RWPE1 (cell line): ENCODE data around the gene CSNK2A1.

Source experiments
- CTCF ChIA-PET: fragments of 350-600 bp; sonication (Branson Sonifier 250); formaldehyde crosslinking; extraction: SDS; loops from one replicate; lab custom pipeline; 2021; lab: Yijun Ruan, JAX
- POLR2A ChIA-PET: fragments of 400-600 bp; formaldehyde crosslinking; extraction: SDS; loops from one replicate; lab custom pipeline; 2020; ENCODE audit warnings: antibody characterized with exemption; ENCODE audit not compliant: low non-redundant PET; lab: Yijun Ruan, JAX
- DNase-seq: peaks from one replicate; pipeline ENCODE4 v3.0.0; 2012; ENCODE audit warnings: low spot score
- H3K27ac ChIP-seq: fragments of 450-650 bp; 2 replicates; pipeline ENCODE4 v1.5.1; 2017
- TF ChIP-seq, protein P1 (sequence below): fragments of 450-650 bp; conservative IDR thresholded peaks from 2 replicates; pipeline ENCODE4 v1.5.1; 2017; ENCODE audit warnings: low read depth, mild to moderate bottlenecking

The CSNK2A1 gene

DNA sequence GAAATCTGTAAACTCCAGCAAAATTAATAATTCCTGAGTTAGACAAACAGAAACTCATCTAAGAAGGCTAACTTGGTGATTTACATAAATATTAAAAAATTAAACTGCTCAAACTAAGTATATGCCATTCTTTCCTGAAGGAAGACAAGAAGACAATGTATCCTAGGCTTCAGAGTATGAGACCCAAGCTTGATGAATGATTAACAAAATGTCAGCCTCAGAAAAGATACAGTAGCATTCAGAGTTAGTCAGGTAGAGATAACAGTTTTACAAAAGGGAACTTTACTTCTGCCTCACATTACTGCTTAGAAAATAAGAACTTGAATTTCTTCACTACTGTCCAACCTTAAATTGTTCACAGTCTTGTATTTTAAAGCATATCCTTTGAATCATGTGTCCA lies 12.0 kb downstream of the CSNK2A1 start:
- TF ChIP-seq, protein P1, sequence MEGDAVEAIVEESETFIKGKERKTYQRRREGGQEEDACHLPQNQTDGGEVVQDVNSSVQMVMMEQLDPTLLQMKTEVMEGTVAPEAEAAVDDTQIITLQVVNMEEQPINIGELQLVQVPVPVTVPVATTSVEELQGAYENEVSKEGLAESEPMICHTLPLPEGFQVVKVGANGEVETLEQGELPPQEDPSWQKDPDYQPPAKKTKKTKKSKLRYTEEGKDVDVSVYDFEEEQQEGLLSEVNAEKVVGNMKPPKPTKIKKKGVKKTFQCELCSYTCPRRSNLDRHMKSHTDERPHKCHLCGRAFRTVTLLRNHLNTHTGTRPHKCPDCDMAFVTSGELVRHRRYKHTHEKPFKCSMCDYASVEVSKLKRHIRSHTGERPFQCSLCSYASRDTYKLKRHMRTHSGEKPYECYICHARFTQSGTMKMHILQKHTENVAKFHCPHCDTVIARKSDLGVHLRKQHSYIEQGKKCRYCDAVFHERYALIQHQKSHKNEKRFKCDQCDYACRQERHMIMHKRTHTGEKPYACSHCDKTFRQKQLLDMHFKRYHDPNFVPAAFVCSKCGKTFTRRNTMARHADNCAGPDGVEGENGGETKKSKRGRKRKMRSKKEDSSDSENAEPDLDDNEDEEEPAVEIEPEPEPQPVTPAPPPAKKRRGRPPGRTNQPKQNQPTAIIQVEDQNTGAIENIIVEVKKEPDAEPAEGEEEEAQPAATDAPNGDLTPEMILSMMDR = no peak
- DNase-seq = no peak
- no peak overlapping the region for H3K27ac ChIP-seq
- CTCF ChIA-PET = no interaction called here
- POLR2A ChIA-PET = interaction anchor here (0.6 kb wide), 1 partner anchor 170 kb away, joined by 7 read pairs; no protein-coding TSS in a partner anchor

DNA sequence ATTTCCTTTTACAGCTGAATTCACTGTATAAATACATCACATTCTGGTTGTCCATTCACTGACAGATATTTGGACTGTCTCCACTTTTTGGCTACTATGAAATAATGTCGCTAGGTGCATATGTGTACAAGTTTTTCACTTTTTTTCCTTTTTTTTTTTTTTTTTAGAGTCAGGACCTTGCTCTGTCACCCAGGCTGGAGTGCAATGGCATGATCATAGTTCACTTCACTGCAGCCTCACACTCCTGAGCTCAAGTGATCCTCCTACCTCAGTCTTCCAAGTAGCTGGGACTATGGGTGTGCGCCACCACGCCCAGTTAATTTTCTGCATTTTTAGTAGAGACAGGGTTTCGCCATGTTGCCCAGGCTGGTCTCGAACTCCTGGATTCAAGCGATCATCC lies 13.3 kb downstream of the CSNK2A1 start:
- ChIA-PET CTCF (interaction anchor here (0.5 kb wide), 1 partner anchor 9 kb away, joined by 3 read pairs; no protein-coding TSS in a partner anchor), POLR2A (no interaction called here)
- H3K27ac ChIP-seq = peak overlapping the region; percentile 39

DNA sequence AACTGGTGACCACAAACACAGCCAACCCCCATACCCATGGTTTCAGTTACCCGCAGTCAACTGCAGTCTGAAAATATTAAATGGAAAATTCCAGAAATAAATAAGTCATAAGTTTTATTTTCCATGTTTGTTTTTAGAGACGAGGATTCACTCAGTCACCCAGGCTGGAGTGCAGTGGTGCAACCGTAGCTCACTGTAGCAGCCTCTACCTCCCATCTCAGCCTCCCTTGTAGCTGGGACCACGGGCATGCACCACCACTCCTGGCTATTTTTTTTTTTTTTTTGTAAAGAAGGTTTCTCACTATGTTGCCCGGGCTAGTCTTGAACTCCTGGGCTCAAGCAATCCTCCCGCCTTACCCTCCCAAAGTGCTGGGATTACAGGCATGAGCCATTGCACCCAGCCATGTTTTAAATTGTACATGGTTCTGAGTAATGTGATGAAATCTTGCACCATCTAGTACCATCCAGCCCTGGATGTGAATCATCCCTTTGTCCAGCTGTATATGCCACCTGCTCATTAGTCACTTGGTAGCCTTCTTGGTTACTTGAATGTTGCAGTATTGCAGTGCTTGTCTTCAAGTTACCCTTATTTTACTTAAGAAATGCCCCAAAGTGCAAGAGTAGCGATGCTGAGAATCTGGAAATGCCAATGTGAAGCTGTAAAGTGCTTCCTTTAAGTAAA lies 14.5 kb downstream of the CSNK2A1 start:
- TF ChIP-seq, protein P1 = no peak
- peak overlapping the region; percentile 76 for H3K27ac ChIP-seq
- ChIA-PET CTCF (interaction anchor here (0.6 to 1.2 kb wide), 2 partner anchors 239 to 1193 kb away, joined by 3 to 4 read pairs; partner anchors contain the start of gene SLC52A3), POLR2A (no interaction called here)
- peak; percentile 93 for DNase-seq

More for the DNA sequence above, 13.3 kb downstream of the CSNK2A1 start:
- DNase-seq = no peak
- TF ChIP-seq, protein P1 = no peak

DNA sequence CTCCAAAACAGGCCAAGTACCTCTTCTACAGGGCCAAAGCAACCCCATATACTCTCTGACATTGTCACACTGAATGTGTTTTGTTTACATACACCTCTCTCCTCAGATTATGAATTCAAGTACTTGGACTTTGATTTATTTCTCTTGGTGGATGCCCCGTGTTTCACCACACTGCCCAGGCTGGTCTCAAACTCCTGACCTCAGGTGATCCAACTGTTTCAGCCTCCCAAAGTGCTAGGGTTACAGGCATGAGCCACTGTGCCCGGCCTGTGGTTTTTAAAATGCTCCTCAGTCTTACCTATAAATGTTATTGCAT lies 16.1 kb downstream of the CSNK2A1 start:
- TF ChIP-seq, protein P1 = no peak
- no peak overlapping the region for H3K27ac ChIP-seq
- ChIA-PET CTCF (no interaction called here), POLR2A (no interaction called here)
- no peak for DNase-seq

DNA sequence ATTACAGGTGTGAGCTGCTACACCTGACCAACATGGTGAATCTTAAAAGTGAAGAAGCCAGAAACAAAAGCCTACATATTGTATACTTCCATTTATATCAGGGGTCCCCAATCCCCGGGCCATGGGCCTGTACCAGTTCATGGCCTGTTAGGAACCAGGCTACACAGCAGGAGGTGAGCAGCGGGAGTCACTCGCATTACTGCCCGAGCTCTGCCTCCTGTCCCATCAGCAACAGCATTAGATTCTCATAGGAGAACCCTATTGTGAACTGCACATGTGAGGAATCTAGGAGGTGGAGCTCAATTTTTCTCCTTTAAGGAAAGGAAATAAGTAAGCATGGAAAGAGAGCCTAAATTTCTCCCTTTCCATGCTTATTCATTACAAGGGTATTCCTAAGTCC lies 21.7 kb downstream of the CSNK2A1 start:
- CTCF ChIA-PET = no interaction called here
- no peak overlapping the region for H3K27ac ChIP-seq
- TF ChIP-seq, protein P1 = no peak
- no peak for DNase-seq
- POLR2A ChIA-PET = no interaction called here

DNA sequence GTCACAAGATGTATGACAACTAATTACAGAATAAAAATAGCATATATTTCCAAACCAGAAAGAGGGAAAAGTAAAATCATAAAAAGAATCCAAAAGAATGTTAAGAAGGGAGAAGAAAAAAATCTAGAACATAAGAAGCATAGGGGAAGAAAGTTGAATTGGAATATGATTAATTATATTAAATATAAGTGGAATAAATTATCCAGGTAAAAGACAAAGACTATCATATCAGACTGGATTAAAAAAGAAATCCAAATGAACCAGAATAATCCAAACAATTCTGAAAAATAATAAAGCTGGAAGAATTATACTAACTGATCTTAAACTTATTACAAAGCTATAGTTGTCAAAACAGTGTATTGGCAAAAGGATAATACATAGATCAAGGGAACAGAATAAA lies 23.6 kb downstream of the CSNK2A1 start:
- ChIA-PET POLR2A (no interaction called here), CTCF (no interaction called here)
- no peak overlapping the region for H3K27ac ChIP-seq
- TF ChIP-seq, protein P1 = no peak
- no peak for DNase-seq
